Measurements from ENCODE around the gene SERPINH1. TPM values are rescaled to one million over a fixed set of nuclear protein-coding genes. Genes with fewer than 3 reads are reported as not detected.
A peak's percentile ranks its signal among the peaks of the same experiment; 100 is the strongest.

SERPINH1 gene
- total and polyA plus RNA-seq, 2 donors (not counting 3 experiments of a cell fraction or from before 2014, with no cell fraction given) = 409 to 816 TPM

- H2AFZ ChIP-seq (ENCODE audit: low read depth, low read length) = peak overlapping the region; percentile 71
- TF ChIP-seq EZH2 (IDR thresholded peaks at IDR 0.05; ENCODE audit: borderline replicate concordance, low read depth, low read length, severe bottlenecking) (no peak), POLR2A (IDR thresholded peaks at IDR 0.05; ENCODE audit: low read depth, low read length) (no peak)
- intact Hi-C loops (cut with micrococcal nuclease) (loop anchor here (1.0 to 5.0 kb wide), 2 partner anchors 34 to 81 kb away; no protein-coding TSS in a partner anchor), dilution Hi-C loops (cut with MboI; ENCODE audit: extremely low pct_ligation_motif_present, low sequenced_read_pairs) (no loop called here)
- ChIA-PET POLR2A (no interaction called here), CTCF (interaction anchor here (1.0 to 5.5 kb wide), 16 partner anchors 8 to 137 kb away, joined by 3 to 49 read pairs (median 4); no protein-coding TSS in a partner anchor)
- BruUV-seq (replicated peaks) = no TSS peak
- no peak for DNase-seq (ENCODE audit: low read depth, low spot score)
- no peaks in the 10 kb centered on the region for H3K36me3 ChIP-seq (ENCODE audit: control insufficient read depth in 2 of 2, extremely low read depth in 1 of 2, insufficient read depth in 2 of 2, low read length in 2 of 2)
- no peaks in the 10 kb centered on the region for H3K79me2 ChIP-seq (ENCODE audit: control insufficient read depth, insufficient read depth, low read length)
- H3K9ac ChIP-seq (replicated peaks; ENCODE audit: extremely low read depth, insufficient read depth, low read length) = peak overlapping the region; percentile 6
- H3K27me3 ChIP-seq (ENCODE audit: control insufficient read depth in 2 of 2, insufficient read depth in 2 of 2, low read length in 2 of 2) = no peaks in the 10 kb centered on the region
- no peaks in the 10 kb centered on the region for H3K9me3 ChIP-seq (replicated peaks; ENCODE audit: control insufficient read depth, insufficient read depth, low read length)
- H4K20me1 ChIP-seq (replicated peaks; ENCODE audit: control insufficient read depth, extremely low read depth, insufficient read depth, low read length) = no peaks in the 10 kb centered on the region
- peak overlapping the region; percentile 36 to 74 (median 68) for H3K4me3 ChIP-seq (replicated peaks in 1 of 3; ENCODE audit: insufficient read depth in 1 of 3, low read depth in 1 of 3, low read length in 3 of 3)
- peak; percentile 53 for FAIRE-seq
- peak overlapping the region; percentile 69 for H3K4me2 ChIP-seq (ENCODE audit: insufficient read depth, low read length)
- H3K4me1 ChIP-seq (ENCODE audit: control insufficient read depth, extremely low read depth, insufficient read depth, low read length) = peaks cover 22% of the 10 kb centered on the region
- no peak overlapping the region for H3K27ac ChIP-seq (ENCODE audit: insufficient read depth, low read depth, low read length)
- no peaks in the 10 kb centered on the region for H3K9me1 ChIP-seq (replicated peaks; ENCODE audit: control insufficient read depth, extremely low read depth, insufficient read depth, low read length)
These were observed 35.9 kb upstream of the SERPINH1 start for GRCh38 chr11:75526192-75526541.

- Histone ChIP-seq H3K4me1 (ENCODE audit: control insufficient read depth, extremely low read depth, insufficient read depth, low read length) (peaks cover 22% of the 10 kb centered on the region), H3K27me3 (ENCODE audit: control insufficient read depth in 2 of 2, insufficient read depth in 2 of 2, low read length in 2 of 2) (no peaks in the 10 kb centered on the region), H2AFZ (ENCODE audit: low read depth, low read length) (no peak overlapping the region), H3K9me1 (replicated peaks; ENCODE audit: control insufficient read depth, extremely low read depth, insufficient read depth, low read length) (no peaks in the 10 kb centered on the region), H3K9ac (replicated peaks; ENCODE audit: extremely low read depth, insufficient read depth, low read length) (no peak overlapping the region), H3K9me3 (replicated peaks; ENCODE audit: control insufficient read depth, insufficient read depth, low read length) (no peaks in the 10 kb centered on the region), H3K27ac (ENCODE audit: insufficient read depth, low read depth, low read length) (no peak overlapping the region), H3K79me2 (ENCODE audit: control insufficient read depth, insufficient read depth, low read length) (no peaks in the 10 kb centered on the region), H3K36me3 (ENCODE audit: control insufficient read depth in 2 of 2, extremely low read depth in 1 of 2, insufficient read depth in 2 of 2, low read length in 2 of 2) (no peaks in the 10 kb centered on the region), H4K20me1 (replicated peaks; ENCODE audit: control insufficient read depth, extremely low read depth, insufficient read depth, low read length) (no peaks in the 10 kb centered on the region), H3K4me3 (replicated peaks in 1 of 3; ENCODE audit: insufficient read depth in 1 of 3, low read depth in 1 of 3, low read length in 3 of 3) (no peak overlapping the region), H3K4me2 (ENCODE audit: insufficient read depth, low read length) (no peak overlapping the region)
- no TSS peak for BruUV-seq (replicated peaks)
- peak; percentile 12 for FAIRE-seq
- TF ChIP-seq MAX (IDR thresholded peaks at IDR 0.05; ENCODE audit: insufficient read depth, insufficient read length) = no peak
- no peak for TF ChIP-seq POLR2A (IDR thresholded peaks at IDR 0.05; ENCODE audit: low read depth, low read length)
- no peak for TF ChIP-seq JUN (IDR thresholded peaks at IDR 0.05; ENCODE audit: borderline replicate concordance, insufficient read depth, insufficient read length, low read depth)
- no peak for TF ChIP-seq CTCF (IDR thresholded peaks at IDR 0.05; ENCODE audit: extremely low read depth in 1 of 2, insufficient read depth in 1 of 2, low read depth in 1 of 2, low read length in 2 of 2)
- no peak for TF ChIP-seq FOS (IDR thresholded peaks at IDR 0.05; ENCODE audit: borderline replicate concordance, insufficient read depth, low read length)
- TF ChIP-seq EZH2 (IDR thresholded peaks at IDR 0.05; ENCODE audit: borderline replicate concordance, low read depth, low read length, severe bottlenecking) = no peak
- no peak for TF ChIP-seq MYC (IDR thresholded peaks at IDR 0.05; ENCODE audit: low read depth, low read length)
- TF ChIP-seq POLR2AphosphoS5 (IDR thresholded peaks at IDR 0.05; ENCODE audit: insufficient read depth, low read depth, low read length) = no peak
- TF ChIP-seq GATA2 (IDR thresholded peaks at IDR 0.05; ENCODE audit: insufficient read depth, insufficient read length, low read depth, low read length) = no peak
- CTCF ChIA-PET = interaction anchor here (2.9 kb wide), 1 partner anchor 73 kb away, joined by 8 read pairs; no protein-coding TSS in a partner anchor
- dilution Hi-C loops (cut with MboI; ENCODE audit: extremely low pct_ligation_motif_present, low sequenced_read_pairs) (no loop called here), intact Hi-C loops (cut with micrococcal nuclease) (loop anchor here (5.0 kb wide), 1 partner anchor 35 kb away; no protein-coding TSS in a partner anchor)
- POLR2A ChIA-PET = no interaction called here
- no peak for DNase-seq (ENCODE audit: low read depth, low spot score)
These were observed 34.9 kb upstream of the SERPINH1 start for GRCh38 chr11:75527130-75527529.
